Colonic mucosa (tissue), 4 donors: ENCODE results near the gene C19orf12. TPM values are rescaled to one million over a fixed set of nuclear protein-coding genes. Genes with fewer than 3 reads are reported as not detected.
"Not testable (repeated sequence)": the region's sequence is repeated elsewhere in the genome, so short reads cannot be mapped to it uniquely, and the experiment has no call there.

Experiments used
- DNase-seq: peaks from one replicate; pipeline ENCODE4 v3.0.0-alpha.2; 2020
- H3K27ac ChIP-seq: fragments of 200-600 bp; one replicate; pipeline ENCODE4 v1.8.0; 2021
- H3K27me3 ChIP-seq: fragments of 200-600 bp; one replicate; pipeline ENCODE4 v1.8.0; 2021
- H3K36me3 ChIP-seq: fragments of 200-600 bp; one replicate; pipeline ENCODE4 v1.8.0; 2021
- H3K4me1 ChIP-seq: fragments of 200-600 bp; one replicate; pipeline ENCODE4 v1.8.0; 2021; ENCODE audit warnings: mild to moderate bottlenecking
- H3K4me3 ChIP-seq: fragments of 200-600 bp; one replicate; pipeline ENCODE4 v1.8.0; 2021
- H3K9ac ChIP-seq, 2 donors: one replicate each; pipeline ENCODE4 v1.7.0; 2013; ENCODE audit warnings: control low read depth in 2 of 2, low read depth in 2 of 2, low read length in 2 of 2
- H3K9me3 ChIP-seq: fragments of 200-600 bp; one replicate; pipeline ENCODE4 v1.8.0; 2021
- intact Hi-C: fragments of 100-400 bp; cut with DNase I; formaldehyde crosslinking; loops from one replicate; pipeline ENCODE4 v1.14.1; 2022
- total RNA-seq, 2 donors: library from RNA; stranded (reverse); fragmentation: NEBNext Ultra II Directional in 1 of 2; extraction: Animal tissue kit (Norgen Biotek cat#: 25700) in 1 of 2; gene quantifications; one replicate each; pipeline ENCODE4 v1.2.1, GENCODE V29; 2021
- TF ChIP-seq, protein P1 (sequence below): fragments of 200-600 bp; IDR thresholded peaks from one replicate; pipeline ENCODE4 v1.8.0; 2022; ENCODE audit warnings: antibody characterized with exemption, mild to moderate bottlenecking
- donor health status: healthy.
- donor health status: DM: no; HTN: no; CAD: no.
- donor health status: DM: no; HTN: no; CAD: no.

Gene C19orf12
- total RNA-seq, 2 donors from 2014 or later: 15.2 to 15.3 TPM

GRCh38 chr19:29673451-29674371 is 41.4 kb downstream of the C19orf12 start:
- intact Hi-C loops: no loop called here
- Histone ChIP-seq H3K27me3 (no peaks in the 10 kb centered on the region), H3K36me3 (no peaks in the 10 kb centered on the region), H3K4me1 (no peaks in the 10 kb centered on the region), H3K27ac (peak overlapping the region; percentile 29), H3K4me3 (no peak overlapping the region), H3K9me3 (no peaks in the 10 kb centered on the region), H3K9ac (peak overlapping the region in 1 of 2 donors; percentile 24)
- DNase-seq: no peak
- TF ChIP-seq, protein P1, sequence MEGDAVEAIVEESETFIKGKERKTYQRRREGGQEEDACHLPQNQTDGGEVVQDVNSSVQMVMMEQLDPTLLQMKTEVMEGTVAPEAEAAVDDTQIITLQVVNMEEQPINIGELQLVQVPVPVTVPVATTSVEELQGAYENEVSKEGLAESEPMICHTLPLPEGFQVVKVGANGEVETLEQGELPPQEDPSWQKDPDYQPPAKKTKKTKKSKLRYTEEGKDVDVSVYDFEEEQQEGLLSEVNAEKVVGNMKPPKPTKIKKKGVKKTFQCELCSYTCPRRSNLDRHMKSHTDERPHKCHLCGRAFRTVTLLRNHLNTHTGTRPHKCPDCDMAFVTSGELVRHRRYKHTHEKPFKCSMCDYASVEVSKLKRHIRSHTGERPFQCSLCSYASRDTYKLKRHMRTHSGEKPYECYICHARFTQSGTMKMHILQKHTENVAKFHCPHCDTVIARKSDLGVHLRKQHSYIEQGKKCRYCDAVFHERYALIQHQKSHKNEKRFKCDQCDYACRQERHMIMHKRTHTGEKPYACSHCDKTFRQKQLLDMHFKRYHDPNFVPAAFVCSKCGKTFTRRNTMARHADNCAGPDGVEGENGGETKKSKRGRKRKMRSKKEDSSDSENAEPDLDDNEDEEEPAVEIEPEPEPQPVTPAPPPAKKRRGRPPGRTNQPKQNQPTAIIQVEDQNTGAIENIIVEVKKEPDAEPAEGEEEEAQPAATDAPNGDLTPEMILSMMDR: no peak

GRCh38 chr19:29672933-29673336 is 42.1 kb downstream of the C19orf12 start:
- H3K4me3 ChIP-seq: no peak overlapping the region
- no peak overlapping the region for H3K9ac ChIP-seq
- TF ChIP-seq, protein P1: no peak
- intact Hi-C loops: no loop called here
- H3K27ac ChIP-seq: peak overlapping the region; percentile 40
- no peaks in the 10 kb centered on the region for H3K4me1 ChIP-seq
- no peaks in the 10 kb centered on the region for H3K36me3 ChIP-seq
- DNase-seq: no peak
- H3K9me3 ChIP-seq: no peaks in the 10 kb centered on the region
- no peaks in the 10 kb centered on the region for H3K27me3 ChIP-seq

DNA sequence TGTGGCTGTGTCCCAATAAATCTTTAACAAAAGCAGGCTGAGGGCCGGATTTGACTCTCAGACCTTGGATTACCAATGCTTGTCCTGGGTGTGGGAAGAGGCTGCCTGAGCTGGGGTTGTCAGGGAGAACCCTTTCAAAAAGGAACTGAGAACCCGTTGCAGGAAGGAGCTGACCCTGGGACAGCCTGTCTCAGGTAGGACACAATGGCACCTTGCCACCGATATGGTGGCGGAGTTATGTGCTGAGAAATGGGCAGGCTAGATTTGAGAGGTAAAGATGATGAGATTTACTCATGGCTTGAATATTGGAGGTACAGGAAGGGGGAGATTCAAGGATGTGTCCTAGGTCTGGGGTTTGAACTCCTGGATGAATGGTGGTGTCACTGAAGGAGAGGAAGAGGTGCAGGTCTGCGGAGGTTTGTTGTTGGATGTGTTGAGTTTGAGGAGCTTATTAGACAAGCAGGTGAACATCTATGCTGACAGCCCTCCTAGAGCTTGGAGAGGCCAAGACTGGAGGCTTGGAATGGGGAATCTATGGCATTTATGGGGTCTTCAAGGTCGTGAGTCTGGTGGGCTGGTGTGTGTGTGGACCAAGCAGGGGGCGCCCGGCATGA is 42.6 kb downstream of the C19orf12 start:
- Histone ChIP-seq H3K4me3 (no peak overlapping the region), H3K4me1 (no peaks in the 10 kb centered on the region), H3K27ac (peak overlapping the region; percentile 40)

DNA sequence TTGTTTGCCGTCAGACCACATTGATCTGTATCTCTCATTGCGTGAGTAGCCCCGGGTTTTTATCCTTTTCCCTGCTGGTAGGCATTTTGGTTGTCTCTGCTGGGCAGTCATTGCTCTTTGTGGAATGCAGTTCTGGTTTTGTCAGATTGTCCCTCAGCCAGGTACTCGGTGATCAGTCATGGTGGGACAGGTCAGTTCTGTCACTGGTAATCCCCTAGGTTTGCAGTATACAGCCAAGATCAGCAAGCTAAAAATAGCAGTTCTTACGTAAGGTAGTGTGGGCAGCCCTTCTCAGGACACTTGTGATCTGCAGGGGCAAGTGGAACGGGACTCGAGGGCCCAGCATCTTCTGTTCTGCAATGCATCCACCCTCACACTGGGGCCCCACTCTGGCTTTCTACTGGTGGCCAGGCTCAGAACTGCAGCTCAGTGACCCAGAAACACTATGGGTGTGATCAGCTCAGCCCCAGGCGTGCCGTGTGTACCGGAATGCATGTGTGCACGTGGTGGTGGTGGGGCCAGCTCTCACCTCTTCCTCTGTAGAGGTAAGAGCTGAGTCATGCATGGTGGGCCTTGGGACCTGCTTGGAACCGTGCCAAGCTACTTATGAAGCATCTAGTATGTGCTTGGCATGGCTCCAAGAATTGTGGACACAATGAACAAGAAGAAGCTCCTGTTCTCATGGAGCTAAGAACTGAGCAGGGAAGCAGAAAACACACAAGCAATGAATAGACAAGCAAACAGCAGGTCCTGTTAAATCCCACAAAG is 43.5 kb downstream of the C19orf12 start:
- Histone ChIP-seq H3K4me1 (no peaks in the 10 kb centered on the region), H3K9ac (no peak overlapping the region), H3K9me3 (no peaks in the 10 kb centered on the region), H3K36me3 (no peaks in the 10 kb centered on the region), H3K27ac (no peak overlapping the region), H3K4me3 (no peak overlapping the region), H3K27me3 (no peaks in the 10 kb centered on the region)
- TF ChIP-seq, protein P1: no peak
- DNase-seq: no peak
- intact Hi-C loops: no loop called here

More for the DNA sequence above, 42.6 kb downstream of the C19orf12 start:
- intact Hi-C loops: no loop called here
- TF ChIP-seq, protein P1: no peak
- no peak overlapping the region for H3K9ac ChIP-seq
- DNase-seq: no peak
- H3K9me3 ChIP-seq: no peaks in the 10 kb centered on the region
- H3K36me3 ChIP-seq: no peaks in the 10 kb centered on the region
- H3K27me3 ChIP-seq: no peaks in the 10 kb centered on the region

DNA sequence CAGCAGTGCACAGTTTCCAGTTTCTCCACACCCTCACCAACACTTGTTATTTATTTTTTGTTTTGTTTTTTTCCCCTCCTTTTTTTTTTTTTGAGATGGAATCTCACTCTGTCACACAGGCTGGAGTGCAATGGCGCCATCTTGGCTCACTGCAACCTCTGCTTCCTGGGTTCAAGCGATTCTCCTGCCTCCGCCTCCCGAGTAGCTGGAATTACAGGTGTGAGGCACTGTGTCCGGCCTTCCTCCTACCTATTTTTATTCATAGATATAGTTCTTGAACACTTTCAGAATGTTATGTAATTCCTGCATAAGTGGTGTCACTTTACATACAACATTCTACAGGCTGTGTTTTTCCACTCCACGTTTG is 44.1 kb downstream of the C19orf12 start:
- H3K27ac ChIP-seq, H3K27me3 ChIP-seq, H3K9ac ChIP-seq, H3K9me3 ChIP-seq, intact Hi-C loops, H3K4me3 ChIP-seq, H3K36me3 ChIP-seq, DNase-seq, H3K4me1 ChIP-seq: not testable (repeated sequence)
